C4-2B (cell line): Measurements from ENCODE around the gene RAB15.

Experiments
- CTCF ChIP-seq: fragments of 450-650 bp; conservative IDR thresholded peaks from 2 replicates; pipeline ENCODE4 v1.5.1; 2017; ENCODE audit warnings: mild to moderate bottlenecking
- ZFX ChIP-seq: fragments of 450-650 bp; IDR thresholded peaks from 2 replicates; pipeline ENCODE4 v1.6.1; 2017

- TF ChIP-seq CTCF (no peak), ZFX (no peak)
Measured at GRCh38 chr14:64912261-64912660, 59.9 kb downstream of the RAB15 start.
